ENCODE results near the gene YTHDC1. TPM values are rescaled to one million over a fixed set of nuclear protein-coding genes. Genes with fewer than 3 reads are reported as not detected.

Gene YTHDC1
- total and polyA plus RNA-seq, 12 donors = 24.6 to 79.6 (median 48.2) TPM

DNA sequence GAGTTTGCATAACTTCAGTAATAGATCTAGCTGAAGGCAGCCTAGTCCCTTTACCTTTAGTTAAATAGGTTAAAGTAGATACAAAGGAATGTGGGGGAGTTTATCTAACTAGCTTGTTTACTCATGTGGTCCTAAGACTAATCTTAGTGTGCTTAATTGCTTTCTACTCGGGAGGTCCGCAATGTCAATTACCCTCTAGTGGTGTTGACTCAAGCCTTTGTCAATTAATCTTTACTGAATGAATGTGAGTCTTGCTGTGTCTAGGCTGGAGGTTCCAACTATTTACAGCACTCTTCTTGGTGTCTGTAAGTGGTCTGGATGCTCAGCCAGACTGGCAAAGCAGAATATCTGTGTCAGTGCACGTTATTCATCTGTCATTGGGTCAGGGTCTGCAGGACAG lies 17.9 kb upstream of the YTHDC1 start:
- no peaks in the 10 kb centered on the region for H3K9me3 ChIP-seq (replicated peaks in 1 of 3)
- no peaks in the 10 kb centered on the region for H3K36me3 ChIP-seq (replicated peaks in 1 of 2)
- TF ChIP-seq POLR2A (IDR thresholded peaks at IDR 0.05) = no peak
- TF ChIP-seq, protein P1, sequence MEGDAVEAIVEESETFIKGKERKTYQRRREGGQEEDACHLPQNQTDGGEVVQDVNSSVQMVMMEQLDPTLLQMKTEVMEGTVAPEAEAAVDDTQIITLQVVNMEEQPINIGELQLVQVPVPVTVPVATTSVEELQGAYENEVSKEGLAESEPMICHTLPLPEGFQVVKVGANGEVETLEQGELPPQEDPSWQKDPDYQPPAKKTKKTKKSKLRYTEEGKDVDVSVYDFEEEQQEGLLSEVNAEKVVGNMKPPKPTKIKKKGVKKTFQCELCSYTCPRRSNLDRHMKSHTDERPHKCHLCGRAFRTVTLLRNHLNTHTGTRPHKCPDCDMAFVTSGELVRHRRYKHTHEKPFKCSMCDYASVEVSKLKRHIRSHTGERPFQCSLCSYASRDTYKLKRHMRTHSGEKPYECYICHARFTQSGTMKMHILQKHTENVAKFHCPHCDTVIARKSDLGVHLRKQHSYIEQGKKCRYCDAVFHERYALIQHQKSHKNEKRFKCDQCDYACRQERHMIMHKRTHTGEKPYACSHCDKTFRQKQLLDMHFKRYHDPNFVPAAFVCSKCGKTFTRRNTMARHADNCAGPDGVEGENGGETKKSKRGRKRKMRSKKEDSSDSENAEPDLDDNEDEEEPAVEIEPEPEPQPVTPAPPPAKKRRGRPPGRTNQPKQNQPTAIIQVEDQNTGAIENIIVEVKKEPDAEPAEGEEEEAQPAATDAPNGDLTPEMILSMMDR (IDR thresholded peaks at IDR 0.05) = no peak
- no peaks in the 10 kb centered on the region for H3K4me1 ChIP-seq (replicated peaks in 1 of 2)
- H3K27me3 ChIP-seq = no peaks in the 10 kb centered on the region
- no peak overlapping the region for H3K27ac ChIP-seq
- intact Hi-C loops (cut with DNase I) = no loop called here
- H3K4me3 ChIP-seq = no peak overlapping the region
- no peak for DNase-seq
- WGBS, 4 donors = 57 to 75% (median 69%) methylated on average over 2 to 3 of the region's 3 CpGs

DNA sequence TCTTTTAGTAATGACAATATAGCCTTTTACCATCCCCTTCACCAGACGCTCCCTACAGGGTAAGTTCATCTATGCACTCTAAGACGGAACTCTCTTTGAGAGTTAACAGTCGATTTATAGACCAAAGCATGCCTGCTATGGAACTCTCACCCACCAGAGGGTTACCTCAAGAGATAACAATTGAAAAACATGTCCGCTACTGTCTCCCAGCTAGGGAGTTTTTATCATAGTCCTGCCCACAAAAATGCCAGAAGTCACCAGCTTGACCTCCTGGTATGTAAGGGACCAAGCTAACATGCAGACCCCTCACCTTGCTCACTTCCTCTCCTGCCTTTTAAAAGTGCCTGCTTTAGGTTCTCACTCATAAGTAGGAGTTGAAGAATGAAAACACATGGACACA lies 16.7 kb upstream of the YTHDC1 start:
- 70 to 81% (median 77%) methylated on average over 4 of the region's 4 CpGs for WGBS, 4 donors
- no peak overlapping the region for H3K27ac ChIP-seq
- H3K4me1 ChIP-seq (replicated peaks in 1 of 2) = no peaks in the 10 kb centered on the region
- H3K9me3 ChIP-seq (replicated peaks in 1 of 3) = no peaks in the 10 kb centered on the region
- intact Hi-C loops (cut with DNase I) = no loop called here
- H3K36me3 ChIP-seq (replicated peaks in 1 of 2) = no peaks in the 10 kb centered on the region
- DNase-seq = no peak
- no peak overlapping the region for H3K4me3 ChIP-seq
- no peaks in the 10 kb centered on the region for H3K27me3 ChIP-seq
- TF ChIP-seq, protein P1 (IDR thresholded peaks at IDR 0.05) = no peak
- no peak for TF ChIP-seq POLR2A (IDR thresholded peaks at IDR 0.05)

DNA sequence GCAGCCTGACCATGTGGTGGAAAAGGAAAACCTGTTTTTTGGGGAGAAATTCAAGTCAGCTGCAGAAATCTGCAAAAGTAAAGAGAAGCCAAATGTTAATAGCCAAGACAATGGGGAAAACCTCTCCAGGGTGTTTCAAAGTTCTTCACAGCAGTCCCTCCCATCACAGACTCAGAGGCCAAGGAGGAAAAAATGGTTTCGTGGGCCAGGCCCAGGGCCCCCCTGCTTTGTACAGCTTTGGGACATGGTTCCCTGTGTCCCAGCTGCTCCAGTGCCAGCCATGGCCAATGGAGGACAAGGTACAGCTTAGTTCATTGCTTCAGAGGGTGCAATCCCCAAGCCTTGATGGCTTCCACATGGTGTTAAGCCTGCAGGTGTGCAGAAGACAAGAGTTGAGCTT lies 15.2 kb upstream of the YTHDC1 start:
- intact Hi-C loops (cut with DNase I) = no loop called here

DNA sequence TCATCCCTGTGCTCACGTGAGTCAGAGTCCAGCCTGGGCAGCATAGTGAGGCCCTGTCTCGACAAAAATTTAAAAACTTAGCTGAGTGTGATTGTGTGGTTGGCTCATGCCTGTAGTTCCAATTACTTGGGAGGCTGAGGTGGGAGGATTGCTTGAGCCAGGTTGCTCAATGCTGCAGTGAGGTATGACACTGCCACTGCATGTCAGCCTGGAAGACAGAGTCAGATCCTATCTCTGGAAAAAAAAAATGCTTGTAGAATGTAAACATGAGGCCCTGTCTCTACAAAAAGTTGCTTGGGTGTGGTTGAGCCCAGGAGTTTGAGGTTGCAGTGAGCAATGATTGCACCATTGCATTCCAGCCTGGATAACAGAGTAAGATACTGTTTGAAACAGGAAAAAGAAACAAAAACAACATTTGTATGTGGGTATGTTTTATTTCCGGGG lies 11.3 kb upstream of the YTHDC1 start:
- Histone ChIP-seq H3K36me3 (replicated peaks in 1 of 2) (no peaks in the 10 kb centered on the region), H3K4me1 (replicated peaks in 1 of 2) (no peaks in the 10 kb centered on the region), H3K27ac (no peak overlapping the region), H3K27me3 (no peaks in the 10 kb centered on the region), H3K9me3 (replicated peaks in 1 of 3) (no peaks in the 10 kb centered on the region), H3K4me3 (no peak overlapping the region)
- TF ChIP-seq, protein P1 (IDR thresholded peaks at IDR 0.05) = no peak
- TF ChIP-seq POLR2A (IDR thresholded peaks at IDR 0.05) = no peak
- 70 to 93% (median 78%) methylated on average over 3 of the region's 3 CpGs for WGBS, 4 donors
- no peak for DNase-seq
- intact Hi-C loops (cut with DNase I) = no loop called here

More for the DNA sequence above, 15.2 kb upstream of the YTHDC1 start:
- no peak overlapping the region for H3K27ac ChIP-seq
- H3K4me3 ChIP-seq = no peak overlapping the region
- DNase-seq = no peak
- no peaks in the 10 kb centered on the region for H3K36me3 ChIP-seq (replicated peaks in 1 of 2)
- no peaks in the 10 kb centered on the region for H3K9me3 ChIP-seq (replicated peaks in 1 of 3)
- TF ChIP-seq POLR2A (IDR thresholded peaks at IDR 0.05) = no peak
- TF ChIP-seq, protein P1 (IDR thresholded peaks at IDR 0.05) = no peak
- 74 to 86% (median 81%) methylated on average over 1 of the region's 1 CpG for WGBS, 4 donors
- H3K27me3 ChIP-seq = no peaks in the 10 kb centered on the region
- no peaks in the 10 kb centered on the region for H3K4me1 ChIP-seq (replicated peaks in 1 of 2)
